ENCODE measurements around the gene LGALS1.

LGALS1 gene

DNA sequence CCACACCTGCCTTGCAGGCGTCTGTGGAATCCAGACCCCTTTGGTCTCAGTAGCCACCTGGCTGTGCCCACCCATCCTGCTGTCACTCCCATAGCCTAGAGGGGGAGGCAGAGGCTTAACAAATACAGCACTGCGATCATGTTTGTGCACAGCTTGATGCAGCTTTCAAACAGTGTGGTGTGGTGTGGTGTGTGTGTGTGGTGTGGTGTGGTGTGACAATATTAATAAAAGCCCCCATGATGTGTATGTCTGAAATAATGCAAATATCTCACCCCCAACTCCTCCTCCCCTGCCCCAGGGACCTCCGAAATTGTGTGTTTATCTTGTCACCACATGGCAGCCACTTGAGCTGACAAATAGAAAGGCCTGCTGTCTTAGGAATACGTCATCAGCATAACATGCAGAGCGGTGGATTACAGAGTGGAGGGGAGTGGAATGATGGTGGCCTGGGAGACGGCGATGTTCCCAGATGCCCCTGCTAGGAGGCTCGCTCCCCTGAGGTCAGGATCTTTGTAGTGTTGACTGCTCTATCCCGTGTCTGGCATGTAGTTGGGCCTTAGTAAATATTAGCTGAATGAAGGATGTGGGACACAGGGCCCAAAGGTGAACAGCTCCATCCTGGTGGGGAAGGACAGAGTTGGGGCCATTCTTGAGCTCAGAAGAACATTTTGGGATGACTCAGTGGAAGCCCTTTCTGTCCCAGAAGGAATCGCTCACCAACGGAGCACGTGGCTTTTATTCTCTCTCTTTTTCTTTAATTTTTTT, 14.1 kb upstream of the LGALS1 start:
- DNase-seq (ENCODE audit: low read depth in 2 of 2), result no peak

DNA sequence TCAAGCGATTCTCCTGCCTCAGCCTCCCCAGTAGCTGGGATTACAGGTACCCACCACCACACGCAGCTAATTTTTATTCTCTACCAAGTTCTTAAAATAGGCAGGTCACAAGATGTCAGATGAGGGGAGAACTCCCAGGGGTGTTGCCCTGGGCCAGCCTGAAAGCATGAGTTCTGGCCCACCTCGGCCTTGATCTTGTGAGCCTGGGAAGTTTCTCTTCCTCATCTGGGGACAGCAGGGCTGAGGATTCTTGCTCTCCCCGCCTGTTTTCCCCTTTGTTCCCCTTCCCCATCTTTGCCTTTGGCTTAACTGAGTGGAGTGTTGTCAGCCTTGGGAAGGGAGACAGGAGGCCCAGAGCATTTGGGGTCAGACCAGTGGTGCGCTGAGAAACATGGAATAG, 13.4 kb upstream of the LGALS1 start:
- no peak for DNase-seq (ENCODE audit: low read depth in 2 of 2)

DNA sequence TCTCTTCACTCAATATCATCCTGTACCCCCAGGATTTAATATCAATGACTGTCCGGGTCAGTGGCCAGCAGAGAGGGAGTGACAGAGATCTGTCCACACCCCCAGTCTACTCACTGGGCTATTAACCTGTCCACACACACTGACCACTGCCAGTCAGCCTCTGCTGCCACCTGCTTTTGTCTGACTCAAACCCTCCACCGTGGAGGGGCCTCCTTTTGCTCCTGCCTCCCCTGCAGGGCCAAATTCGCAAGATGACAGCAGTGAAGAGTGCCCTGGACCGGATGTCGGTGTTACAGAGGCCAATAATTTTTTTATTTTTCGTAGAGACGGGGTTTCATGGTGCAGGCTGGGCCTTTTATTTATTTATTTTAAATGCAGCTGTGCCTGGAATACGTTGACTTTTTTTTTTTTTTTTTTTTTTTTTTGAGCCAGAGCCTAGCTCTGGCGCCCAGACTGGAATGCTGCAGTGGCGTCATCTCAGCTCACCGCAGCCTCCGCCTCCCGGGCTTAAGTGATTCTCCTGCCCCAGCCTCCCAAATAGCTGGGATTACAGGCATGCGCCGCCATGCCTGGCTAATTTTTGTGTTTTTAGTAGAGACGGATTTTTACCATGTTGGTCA, 11.8 kb upstream of the LGALS1 start:
- no peak for DNase-seq (ENCODE audit: low read depth in 2 of 2)

DNA sequence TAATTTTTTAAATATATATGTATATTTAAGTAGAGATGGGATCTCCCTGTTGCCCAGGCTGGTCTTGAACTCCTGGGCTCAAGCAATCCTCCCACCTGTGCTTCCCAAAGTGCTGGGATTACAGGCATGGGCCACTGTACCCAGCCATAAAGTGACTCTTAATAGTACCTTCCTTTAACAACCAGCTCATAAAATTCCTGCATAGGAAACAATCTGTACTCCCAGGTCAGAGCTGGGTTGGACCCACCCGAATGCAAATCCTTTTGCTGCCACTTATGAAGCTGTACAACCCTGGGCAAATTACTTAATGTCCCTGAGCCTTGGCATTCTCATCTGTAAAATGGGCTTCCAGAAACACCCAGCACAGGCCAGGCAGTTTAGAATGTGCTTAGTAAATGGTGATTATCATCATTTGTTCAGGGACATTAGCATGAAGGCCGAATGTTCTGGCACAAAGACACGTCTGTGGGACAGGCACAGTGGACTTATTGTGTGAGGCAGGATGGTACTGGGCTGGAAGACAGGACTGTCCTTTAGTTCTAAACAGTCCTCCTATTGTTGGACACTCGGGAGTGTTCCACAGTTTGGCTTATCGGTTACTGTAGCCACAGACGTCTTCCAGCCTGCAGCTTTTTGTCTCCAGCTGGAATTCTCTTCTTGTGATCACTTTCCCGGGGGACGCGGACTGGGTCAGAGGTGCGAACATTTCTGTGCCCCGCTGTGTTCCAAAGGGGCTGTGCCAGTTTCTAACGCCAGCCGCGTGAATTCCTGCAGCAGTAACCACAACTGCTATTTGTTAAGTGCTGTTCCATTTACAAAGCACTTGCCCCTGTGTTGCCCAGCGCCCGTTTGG, 11.0 kb upstream of the LGALS1 start:
- no peak for DNase-seq (ENCODE audit: low read depth in 2 of 2)

DNA sequence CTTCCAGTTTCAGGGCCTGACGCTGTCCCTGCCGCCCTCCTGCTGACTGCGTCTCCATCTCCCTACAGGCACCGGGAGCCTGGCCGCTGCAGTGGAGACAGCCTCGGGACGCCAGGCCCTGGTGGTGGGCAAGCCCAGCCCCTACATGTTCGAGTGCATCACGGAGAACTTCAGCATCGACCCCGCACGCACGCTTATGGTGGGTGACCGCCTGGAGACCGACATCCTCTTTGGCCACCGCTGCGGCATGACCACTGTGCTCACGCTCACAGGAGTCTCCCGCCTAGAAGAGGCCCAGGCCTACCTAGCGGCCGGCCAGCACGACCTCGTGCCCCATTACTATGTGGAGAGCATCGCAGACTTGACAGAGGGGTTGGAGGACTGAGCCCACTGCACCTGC, 9.9 kb upstream of the LGALS1 start:
- no peak for DNase-seq (ENCODE audit: low read depth in 2 of 2)

DNA sequence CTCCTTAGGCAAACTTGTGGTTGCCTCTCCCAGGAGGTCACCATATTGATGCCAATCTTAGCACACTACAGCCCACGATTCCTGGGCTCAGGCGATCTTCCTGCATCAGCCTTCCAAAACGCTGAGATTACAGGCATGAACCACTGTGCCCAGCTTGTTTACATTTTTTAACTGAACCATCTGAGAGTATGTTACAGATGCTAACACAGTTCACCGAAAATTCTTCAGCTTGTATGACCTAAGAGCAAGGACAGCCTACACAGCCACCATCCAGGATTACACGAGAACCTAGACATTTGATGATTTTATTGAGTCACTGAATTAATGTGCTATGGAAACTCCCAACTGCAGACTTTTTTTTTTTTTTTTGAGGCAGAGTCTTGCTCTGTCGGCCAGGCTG, 5.8 kb upstream of the LGALS1 start:
- no peak for DNase-seq (ENCODE audit: low read depth in 2 of 2)

DNA sequence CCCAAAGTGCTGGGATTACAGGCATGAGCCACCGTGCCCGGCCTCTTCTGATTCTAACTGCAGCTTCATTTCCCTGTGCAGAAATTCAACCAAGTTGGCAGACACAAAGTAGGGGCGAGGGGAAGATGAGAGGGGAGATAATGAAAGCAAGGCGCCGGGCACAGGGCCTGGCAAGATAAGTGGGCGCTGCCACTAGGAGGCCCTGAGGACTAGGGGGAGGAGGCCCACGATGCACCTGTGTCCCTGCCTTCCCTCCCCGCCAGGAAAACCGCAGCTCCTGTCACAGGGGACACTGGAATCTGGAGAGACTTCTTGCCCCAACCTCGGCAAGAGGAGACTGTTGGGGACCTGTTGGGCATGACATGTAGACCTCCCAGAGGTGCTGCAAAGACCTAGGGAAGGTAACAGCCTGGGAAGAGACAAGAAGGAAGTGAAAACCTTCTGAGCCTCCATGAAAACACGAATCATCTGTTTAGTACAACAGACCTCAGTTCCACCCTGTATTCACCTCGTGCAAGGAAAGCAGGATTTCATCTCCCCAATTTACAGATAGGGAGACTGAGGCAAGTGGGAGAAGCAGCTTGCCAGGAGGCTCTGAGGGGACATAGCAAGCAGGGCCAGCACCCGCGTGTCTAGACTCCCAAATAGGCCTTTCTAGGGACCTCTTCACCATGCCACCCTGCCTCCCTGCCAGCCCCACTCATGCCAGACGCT, 3.1 kb upstream of the LGALS1 start:
- no peak for DNase-seq (ENCODE audit: low read depth in 2 of 2)

DNA sequence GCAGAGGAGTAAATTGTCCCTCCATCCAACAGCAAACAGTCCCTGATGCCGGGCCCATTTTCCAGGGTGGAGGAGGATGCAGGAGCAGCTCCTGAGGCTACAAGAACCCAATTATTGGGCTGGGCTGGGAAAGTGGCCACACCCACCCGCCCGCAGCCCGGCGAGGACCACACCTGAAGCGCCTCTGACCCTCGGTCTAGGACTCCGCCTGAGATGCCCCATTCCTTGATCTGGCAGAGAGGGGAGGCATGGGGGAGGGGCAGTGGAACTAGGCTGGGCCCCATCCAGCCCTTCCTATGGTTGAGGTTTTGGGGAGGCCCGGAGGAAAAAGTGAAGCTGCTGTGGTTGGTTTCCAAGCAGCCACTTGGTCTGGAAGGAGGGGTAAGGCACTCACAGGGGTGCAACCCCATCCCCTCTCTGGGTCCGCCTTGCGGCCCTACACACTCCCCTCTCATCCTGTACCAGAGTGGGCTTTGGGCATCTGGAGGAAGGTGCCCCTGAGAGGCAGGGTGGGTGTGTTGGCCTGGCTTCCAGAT, 2.4 kb upstream of the LGALS1 start:
- no peak for DNase-seq (ENCODE audit: low read depth in 2 of 2)

DNA sequence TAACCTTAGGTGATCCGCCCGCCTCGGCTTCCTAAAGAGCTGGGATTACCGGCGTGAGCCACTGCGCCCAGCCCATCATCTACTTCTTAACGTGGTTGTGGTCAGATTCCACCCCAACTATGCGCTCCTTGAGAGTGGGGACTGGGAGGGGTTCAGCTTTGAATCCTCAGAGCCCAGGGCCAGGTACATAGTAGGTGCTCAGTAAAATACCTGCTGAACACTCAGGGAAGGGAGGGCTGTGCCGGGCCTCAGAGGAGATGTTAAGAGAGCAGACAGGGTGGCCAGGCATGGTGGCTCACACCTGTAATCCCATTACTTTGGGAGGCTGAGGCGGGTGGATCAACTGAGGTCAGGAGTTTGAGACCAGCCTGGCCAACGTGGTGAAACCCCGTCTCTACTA, 1.2 kb upstream of the LGALS1 start:
- no peak for DNase-seq (ENCODE audit: low read depth in 2 of 2)

DNA sequence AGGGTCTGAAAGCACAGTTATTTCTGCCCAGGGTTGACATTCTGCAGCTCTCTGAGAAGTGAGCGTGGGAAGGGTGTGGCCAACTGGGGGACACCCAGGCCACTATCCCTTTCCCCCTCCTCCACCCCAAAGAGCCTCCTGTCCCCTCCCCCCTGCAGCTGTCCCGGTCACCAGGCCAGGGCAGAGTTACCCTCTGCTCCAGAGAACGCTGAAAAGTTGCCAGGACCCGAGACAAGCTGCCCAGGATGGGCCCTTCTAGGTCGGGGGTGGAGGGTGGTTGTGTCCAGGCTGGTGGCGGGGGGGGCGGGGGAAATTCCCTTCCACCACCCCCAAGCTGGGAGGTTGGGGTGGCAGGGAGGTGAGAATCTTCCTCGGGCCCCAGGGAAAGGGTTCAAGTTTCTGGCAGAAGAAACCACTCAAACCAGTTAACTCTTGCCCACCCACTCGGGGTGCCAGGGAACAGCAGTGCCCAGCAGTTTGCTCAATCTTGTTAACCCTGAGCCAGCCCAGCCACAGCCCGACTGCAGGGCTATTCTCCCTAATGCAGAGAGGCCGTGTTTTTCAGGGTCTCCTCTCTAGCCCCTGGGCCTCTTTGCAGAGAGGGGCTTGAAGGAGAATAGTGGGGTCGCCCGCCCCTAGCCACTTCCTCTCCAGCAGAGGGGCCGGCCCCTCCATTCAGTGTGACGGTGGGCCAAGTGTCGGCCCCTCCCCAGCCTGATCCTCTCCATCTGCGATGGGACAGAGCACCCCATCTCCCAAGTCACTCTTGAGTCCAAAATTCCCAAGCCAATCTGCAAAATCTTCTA, 697 bp downstream of the LGALS1 start:
- no peak for DNase-seq (ENCODE audit: low read depth in 2 of 2)

DNA sequence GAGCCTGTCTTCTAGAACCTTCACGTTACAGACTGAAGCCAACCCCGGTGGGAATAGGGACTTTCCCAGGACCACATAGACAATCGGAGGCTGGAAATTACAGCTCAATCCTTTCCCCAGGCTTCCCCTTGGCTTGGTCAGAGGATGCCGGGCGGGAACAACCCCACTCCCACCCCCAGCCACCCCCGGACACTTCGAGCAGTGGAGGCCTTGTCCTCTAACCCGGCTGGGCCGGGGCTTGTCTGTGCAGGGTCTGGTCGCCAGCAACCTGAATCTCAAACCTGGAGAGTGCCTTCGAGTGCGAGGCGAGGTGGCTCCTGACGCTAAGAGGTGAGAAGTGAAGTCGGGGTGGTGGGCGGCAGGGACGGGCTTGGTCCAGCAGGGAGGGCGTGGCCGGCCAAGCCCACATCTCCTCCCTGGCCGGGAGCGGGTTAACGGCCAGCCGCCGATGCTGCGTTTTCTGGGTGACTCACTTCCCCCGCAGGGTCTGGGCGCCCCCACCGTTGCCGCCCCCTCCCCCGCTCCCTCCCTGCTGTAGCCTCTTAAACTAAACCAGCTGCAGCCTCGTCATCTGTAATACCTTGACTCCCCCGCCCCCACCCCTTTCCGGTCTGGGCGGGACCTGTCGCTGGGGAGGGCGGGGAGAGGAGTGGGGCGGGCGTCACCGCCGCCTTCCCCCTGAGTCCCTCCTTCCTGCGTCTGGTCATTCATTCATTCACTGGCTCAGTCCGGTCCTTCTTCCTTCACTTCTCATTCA, 1.5 kb downstream of the LGALS1 start:
- DNase-seq (ENCODE audit: low read depth in 2 of 2), result peak; percentile 90 to 91

DNA sequence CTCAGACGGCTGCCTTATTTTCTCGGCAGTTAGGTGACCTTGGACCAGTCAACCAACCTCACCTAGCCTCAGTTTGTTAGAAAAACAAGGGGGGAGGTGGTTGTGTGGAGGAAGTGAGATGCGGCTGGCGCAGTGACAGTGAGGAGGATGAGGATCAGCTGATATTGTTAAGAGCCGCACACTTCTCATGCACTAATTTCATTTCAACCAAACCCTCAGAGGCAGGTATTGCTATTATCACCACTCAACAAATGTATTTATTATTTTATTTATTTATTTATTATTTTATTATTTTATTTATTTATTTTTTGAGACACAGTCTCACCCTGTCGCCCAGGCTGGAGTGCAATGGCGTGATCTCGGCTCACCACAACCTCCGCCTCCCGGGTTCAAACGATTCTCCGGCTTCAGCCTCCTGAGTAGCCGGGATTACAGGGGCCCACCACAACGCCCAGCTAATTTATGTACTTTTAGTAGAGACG, 2.1 kb downstream of the LGALS1 start:
- DNase-seq (ENCODE audit: low read depth in 2 of 2), result no peak

DNA sequence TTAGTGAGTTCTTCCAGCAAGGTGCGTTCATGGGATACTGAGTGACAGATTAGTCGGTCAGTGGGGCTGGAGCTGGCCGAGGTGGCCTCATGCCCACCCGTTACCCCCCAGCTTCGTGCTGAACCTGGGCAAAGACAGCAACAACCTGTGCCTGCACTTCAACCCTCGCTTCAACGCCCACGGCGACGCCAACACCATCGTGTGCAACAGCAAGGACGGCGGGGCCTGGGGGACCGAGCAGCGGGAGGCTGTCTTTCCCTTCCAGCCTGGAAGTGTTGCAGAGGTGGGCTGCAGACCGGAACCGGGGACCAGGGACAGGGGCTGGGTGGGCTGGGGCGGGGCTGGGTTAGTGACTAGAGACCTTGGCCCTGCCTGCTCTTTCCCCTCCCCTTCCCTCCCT, 2.9 kb downstream of the LGALS1 start:
- no peak for DNase-seq (ENCODE audit: low read depth in 2 of 2)

DNA sequence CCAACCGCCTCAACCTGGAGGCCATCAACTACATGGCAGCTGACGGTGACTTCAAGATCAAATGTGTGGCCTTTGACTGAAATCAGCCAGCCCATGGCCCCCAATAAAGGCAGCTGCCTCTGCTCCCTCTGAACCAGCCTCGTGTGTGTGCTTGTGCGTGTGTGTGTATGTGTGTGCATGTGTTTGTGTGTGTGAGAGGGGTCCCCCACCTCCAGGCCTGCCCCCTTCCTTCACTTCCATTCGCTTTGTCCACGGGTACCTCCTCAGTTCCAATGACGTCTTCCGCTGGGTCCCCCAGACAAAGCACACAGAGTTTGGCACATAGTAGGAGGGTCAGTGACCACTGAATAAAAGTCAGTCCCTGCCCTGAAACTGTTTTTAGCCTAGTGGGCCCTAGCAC, 4.2 kb downstream of the LGALS1 start:
- no peak for DNase-seq (ENCODE audit: low read depth in 2 of 2)

DNA sequence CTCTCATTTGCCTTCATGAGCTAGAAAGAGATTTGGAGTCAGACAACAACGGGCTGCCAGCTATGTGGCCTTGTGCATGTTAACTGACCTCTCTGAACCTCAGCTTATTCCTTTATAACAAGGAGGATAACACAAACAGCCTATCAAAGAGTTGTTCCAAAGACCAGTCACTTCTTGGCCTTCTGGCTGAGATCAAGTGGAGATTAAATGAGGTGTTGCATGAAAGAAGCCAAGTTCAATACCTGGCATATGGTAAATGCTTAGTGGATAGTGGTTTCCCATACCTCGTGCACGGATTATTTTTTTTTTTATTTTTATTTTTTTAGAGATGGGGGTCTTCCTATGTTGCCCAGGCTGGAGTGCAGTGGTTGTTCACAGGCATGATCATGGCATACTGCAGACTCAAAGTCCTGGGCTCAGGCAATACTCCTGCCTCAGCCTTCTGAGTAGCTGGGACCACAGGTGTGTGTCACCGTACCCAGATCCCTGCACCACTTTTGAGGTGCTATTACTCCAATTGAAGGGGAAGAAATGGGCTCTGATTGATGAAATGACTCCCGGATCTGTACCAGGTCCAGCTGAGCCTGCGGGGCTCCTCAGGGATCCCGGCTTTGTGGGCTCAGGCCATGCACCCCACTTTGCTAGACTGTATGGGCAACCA, 4.9 kb downstream of the LGALS1 start:
- DNase-seq (ENCODE audit: low read depth in 2 of 2), result no peak

DNA sequence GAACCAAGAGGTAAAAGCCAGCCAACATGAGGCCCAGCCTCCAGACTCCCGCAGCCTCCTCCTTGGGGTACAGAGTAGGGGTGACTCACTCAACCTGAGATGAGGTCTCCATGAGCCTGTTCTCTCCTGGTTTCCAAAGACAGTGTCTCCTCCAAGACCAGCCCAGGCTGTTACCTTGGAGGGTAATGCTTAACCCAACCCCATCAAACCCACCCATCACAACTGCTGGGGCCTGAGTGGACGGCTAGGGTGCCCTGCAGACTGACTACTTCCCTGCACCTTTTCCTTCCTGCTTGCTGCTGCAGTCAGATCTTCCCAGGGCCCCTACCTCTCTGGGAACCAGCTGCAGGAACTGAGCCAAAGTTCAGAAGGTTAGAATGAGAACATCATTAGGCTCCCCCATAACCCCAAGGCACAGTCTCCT, 5.6 kb downstream of the LGALS1 start:
- no peak for DNase-seq (ENCODE audit: low read depth in 2 of 2)

DNA sequence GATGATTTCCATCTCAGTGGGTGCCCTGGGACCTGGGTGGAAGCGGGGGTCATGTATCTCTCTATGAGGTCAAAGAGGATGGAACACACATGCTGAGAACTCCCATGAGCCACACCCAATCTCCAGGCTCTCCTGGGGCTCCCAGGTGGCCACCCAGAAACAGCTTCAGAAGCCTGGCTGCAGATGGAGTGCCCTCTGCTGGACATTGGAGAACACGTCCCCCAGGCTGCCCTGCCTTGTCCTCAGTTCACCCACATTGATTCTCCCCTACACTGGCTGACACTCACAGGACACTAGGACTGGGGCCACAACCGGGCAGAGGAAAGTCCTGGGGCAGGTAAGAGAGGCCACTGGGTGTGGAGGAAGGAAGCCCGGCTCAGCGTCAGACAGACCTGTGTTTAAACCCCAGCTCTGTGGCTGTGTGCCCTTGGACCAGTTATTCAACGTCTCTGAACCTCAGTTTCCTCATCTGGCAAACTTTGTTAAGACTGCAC, 6.2 kb downstream of the LGALS1 start:
- DNase-seq (ENCODE audit: low read depth in 2 of 2), result peak; percentile 62 to 71

DNA sequence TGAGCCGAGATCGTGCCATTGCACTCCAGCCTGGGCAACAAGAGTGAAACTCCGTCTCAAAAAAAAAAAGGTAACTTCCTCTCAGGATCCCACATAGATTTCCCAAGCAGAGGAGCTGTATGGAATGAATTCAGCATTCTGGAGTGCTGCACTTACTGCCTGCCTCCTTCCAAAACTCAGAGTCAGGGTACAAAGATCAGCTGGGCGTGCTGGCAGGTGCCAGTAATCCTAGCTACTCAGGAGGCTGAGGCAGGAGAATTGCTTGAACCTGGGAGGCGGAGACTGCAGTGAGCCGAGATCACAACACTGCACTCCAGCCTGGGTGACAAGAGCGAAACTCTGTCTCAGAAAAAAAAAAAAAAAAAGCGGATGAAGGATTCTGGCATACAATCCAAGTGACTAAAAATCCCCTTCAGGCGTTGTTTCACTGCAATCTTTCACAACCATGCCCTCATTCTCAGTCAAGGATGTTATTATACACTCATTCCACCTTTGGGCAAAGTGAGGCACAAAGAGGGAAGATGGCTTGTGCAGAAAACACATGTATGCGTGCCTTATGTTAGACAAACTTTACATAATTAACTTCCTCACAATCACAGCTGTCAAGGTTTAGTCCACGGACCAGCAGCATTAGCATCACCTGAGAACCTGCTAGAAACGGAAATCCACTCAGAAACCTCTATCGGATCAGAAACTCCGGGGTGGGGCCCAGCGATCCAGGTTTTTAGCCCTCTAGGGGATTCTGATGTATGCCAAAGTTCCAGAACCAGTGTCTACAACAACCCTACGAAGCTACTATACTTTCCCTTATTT, 9.6 kb downstream of the LGALS1 start:
- DNase-seq (ENCODE audit: low read depth in 2 of 2), result no peak
